HepG2 (cell line): Measurements from ENCODE around the gene CELSR3. TPM values are rescaled to one million over a fixed set of nuclear protein-coding genes. Genes with fewer than 3 reads are reported as not detected.

Experiments used
- ATAC-seq: fragments of 200-7000 bp; cut with Tn5 transposase; 3 replicates; pipeline ENCODE4 v1.9.1; 2020; ENCODE audit warnings: mild to moderate bottlenecking, moderate library complexity
- BruUV-seq: library from RNA; stranded (reverse); fragments of 400-500 nt; replicated peaks from 2 replicates; lab custom pipeline; 2021; lab: Mats Ljungman, UMichigan
- CTCF ChIA-PET: fragments of 300-600 bp; formaldehyde crosslinking; extraction: SDS; loops from one replicate; lab custom pipeline; 2021; ENCODE audit warnings: low total read pairs, inconsistent platforms, low intra/inter-chr PET ratio; lab: Yijun Ruan, JAX
- POLR2A ChIA-PET: fragments of 350-600 bp; sonication (Branson Sonifier 250); formaldehyde crosslinking; loops from one replicate; lab custom pipeline; 2020; ENCODE audit warnings: antibody characterized with exemption, inconsistent platforms; lab: Yijun Ruan, JAX
- DNase-seq: peaks from one replicate; pipeline ENCODE4 v3.0.0-alpha.2; 2015; ENCODE audit warnings: low spot score
- FAIRE-seq: peaks from 3 replicates; lab custom pipeline; 2011; peaks lifted over from hg19 to GRCh38; lab: Jason Lieb, UNC
- H2AFZ ChIP-seq: one replicate; pipeline ENCODE4 v1.6.1; 2011; ENCODE audit warnings: low read length, inconsistent platforms
- H3K27ac ChIP-seq: fragments of 300-600 bp; 3 replicates; pipeline ENCODE4 v1.8.0; 2011; ENCODE audit warnings: mixed run types, mild to moderate bottlenecking, mixed read lengths, low read length, inconsistent platforms; ENCODE audit not compliant: insufficient read depth; ENCODE audit errors: extremely low read length
- H3K27me3 ChIP-seq, 2 experiments: fragments of 200-600 bp in 1 of 2; 2 replicates in 1 of 2; 3 replicates in 1 of 2; pipeline versions ENCODE4 v1.6.0 to v1.8.0; 2011; ENCODE audit warnings: low read length in 2 of 2, mild to moderate bottlenecking in 2 of 2, moderate library complexity in 2 of 2, inconsistent platforms in 1 of 2; ENCODE audit not compliant: insufficient read depth in 2 of 2, control insufficient read depth in 1 of 2
- H3K36me3 ChIP-seq, 2 experiments: fragments of 200-600 bp in 1 of 2; replicated peaks in 1 of 2; 2 replicates in 1 of 2; 3 replicates in 1 of 2; pipeline versions ENCODE4 v1.5.1 to v1.8.0; 2011; ENCODE audit warnings: low read length in 2 of 2, inconsistent platforms in 1 of 2; ENCODE audit not compliant: insufficient read depth in 2 of 2, control insufficient read depth in 1 of 2
- H3K4me1 ChIP-seq: 2 replicates; pipeline ENCODE4 v1.5.1; 2012; ENCODE audit warnings: low read length, inconsistent platforms; ENCODE audit not compliant: insufficient read depth
- H3K4me2 ChIP-seq: 2 replicates; pipeline ENCODE4 v1.6.0; 2011; ENCODE audit warnings: low read depth, low read length, inconsistent platforms
- H3K4me3 ChIP-seq, 3 experiments: fragments of 200-600 bp in 1 of 3; sonication (generic), shearing (Covaris generic) in 1 of 3; replicated peaks in 1 of 3; 2 replicates each; pipeline ENCODE4 v1.5.1; 2011 to 2016; ENCODE audit warnings: low read length in 3 of 3, inconsistent platforms in 2 of 3, low read depth in 2 of 3, mild to moderate bottlenecking in 2 of 3, control low read depth in 1 of 3, mixed read lengths in 1 of 3; ENCODE audit not compliant: insufficient read depth in 1 of 3
- H3K79me2 ChIP-seq: one replicate; pipeline ENCODE4 v1.6.1; 2011; ENCODE audit warnings: low read length, inconsistent platforms; ENCODE audit not compliant: insufficient read depth
- H3K9ac ChIP-seq: 2 replicates; pipeline ENCODE4 v1.6.0; 2011; ENCODE audit warnings: mild to moderate bottlenecking, low read depth, low read length, inconsistent platforms; ENCODE audit not compliant: insufficient read depth
- H3K9me3 ChIP-seq: 2 replicates; pipeline ENCODE4 v1.5.1; 2012; ENCODE audit warnings: mild to moderate bottlenecking, low read length
- H4K20me1 ChIP-seq: 2 replicates; pipeline ENCODE4 v1.6.0; 2011; ENCODE audit warnings: inconsistent platforms, mild to moderate bottlenecking, low read length, moderate library complexity; ENCODE audit not compliant: insufficient read depth
- FOXA3 ChIP-seq: IDR thresholded peaks from 2 replicates; pipeline ENCODE4 v1.6.1; 2016; ENCODE audit warnings: missing genetic modification reagents, missing compliant biosample characterization
- RXRA ChIP-seq: sonication (generic); formaldehyde crosslinking; IDR thresholded peaks from 2 replicates; pipeline ENCODE4 v1.5.1; 2020; ENCODE audit warnings: missing genetic modification reagents
- SCMH1 ChIP-seq: sonication (generic); formaldehyde crosslinking; IDR thresholded peaks from 2 replicates; pipeline ENCODE4 v1.9.0; 2021; ENCODE audit warnings: missing genetic modification reagents, mild to moderate bottlenecking, borderline replicate concordance
- ZNF468 ChIP-seq: sonication (generic); formaldehyde crosslinking; IDR thresholded peaks from 2 replicates; pipeline ENCODE4 v1.8.0; 2022; ENCODE audit warnings: mild to moderate bottlenecking, moderate library complexity, missing genetic modification reagents
- ZNF713 ChIP-seq: sonication (generic); formaldehyde crosslinking; IDR thresholded peaks from 2 replicates; pipeline ENCODE4 v1.4.0; 2020; ENCODE audit warnings: mild to moderate bottlenecking, missing genetic modification reagents
- WGBS: methylation state at CpG from one replicate; pipeline ENCODE4 v1.1.6; 2017; ENCODE audit warnings: low lambda C conversion rate; 5-methylcytosine and 5-hydroxymethylcytosine counted together
- in situ Hi-C: cut with HindIII; loops from 2 replicates; pipeline ENCODE4 v1.10.0; 2017; ENCODE audit warnings: low pct_unique_long_range_greater_than_20kb; ENCODE audit not compliant: extremely low pct_ligation_motif_present
- intact Hi-C: fragments of 100-400 bp; cut with micrococcal nuclease; formaldehyde crosslinking; loops from one replicate; pipeline ENCODE4 v1.10.0; 2022; ENCODE audit not compliant: unreplicated experiment
- polyA plus RNA-seq, 8 experiments: library from polyadenylated mRNA; depleted of rRNA in 3 of 8; stranded (reverse) in 7 of 8; unstranded in 1 of 8; fragments of >200 nt; fragmentation: Illumina TruSeq in 4 of 8; extraction: Trizol in 4 of 8; gene quantifications; 2 replicates each; pipeline versions ENCODE4 v1.2.1 to v1.2.3, GENCODE V29; 2011 to 2016; ENCODE audit warnings: low read depth in 4 of 8, missing spikeins in 1 of 8, mixed read lengths in 1 of 8; ENCODE audit not compliant: insufficient read depth in 1 of 8
- total RNA-seq, 5 experiments: library from RNA; depleted of rRNA; stranded (reverse); fragments of >200 nt; fragmentation: Illumina TruSeq; extraction: Trizol; gene quantifications; 2 replicates each; pipeline ENCODE4 v1.2.3, GENCODE V29; 2016; ENCODE audit warnings: low read depth in 1 of 5
- TF ChIP-seq, protein P1 (sequence below): sonication (generic); formaldehyde crosslinking; IDR thresholded peaks from 2 replicates; pipeline ENCODE4 v1.4.0; 2020; ENCODE audit warnings: missing genetic modification reagents, mild to moderate bottlenecking, borderline replicate concordance
- TF ChIP-seq, protein P2 (sequence below): IDR thresholded peaks from 2 replicates; pipeline ENCODE4 v1.6.1; 2016; ENCODE audit warnings: low read depth
- TF ChIP-seq, protein P3 (sequence below): sonication (generic); formaldehyde crosslinking; IDR thresholded peaks from 2 replicates; pipeline ENCODE4 v1.5.1; 2020; ENCODE audit warnings: mild to moderate bottlenecking, missing genetic modification reagents, moderate library complexity
- TF ChIP-seq, protein P4 (sequence below): sonication (generic); formaldehyde crosslinking; IDR thresholded peaks from 2 replicates; pipeline ENCODE4 v1.5.0; 2020; ENCODE audit warnings: missing genetic modification reagents
- TF ChIP-seq, protein P5 (sequence below): sonication (generic); IDR thresholded peaks from 2 replicates; pipeline ENCODE4 v1.6.1; 2016; ENCODE audit warnings: low read depth, borderline replicate concordance

Gene CELSR3
- total and polyA plus RNA-seq, 2 of the 13 experiments (the other 11 are each of a cell fraction or from before 2014, with no cell fraction given), result 5.4 to 6.7 TPM

DNA sequence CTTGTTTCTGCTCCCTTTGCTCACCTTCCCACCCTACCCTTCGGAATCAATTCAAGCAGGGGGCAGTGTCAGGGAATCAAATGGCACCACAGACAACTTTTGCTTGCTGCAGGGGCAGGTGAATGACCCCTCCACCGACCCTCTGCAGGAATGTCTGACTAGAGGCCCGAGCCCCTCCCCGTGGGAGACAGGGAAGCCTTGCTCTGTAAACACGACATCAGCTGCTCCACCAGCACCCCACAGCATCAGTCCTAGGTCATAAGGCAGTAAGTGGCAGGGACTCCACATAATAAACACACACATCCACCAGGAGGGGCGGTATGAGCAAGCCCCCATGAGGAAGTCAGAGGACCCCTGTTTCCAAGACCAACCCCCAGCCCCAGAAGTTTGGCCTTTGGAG lies 25.4 kb downstream of the CELSR3 start:
- H3K27me3 ChIP-seq, result no peaks in the 10 kb centered on the region; a peak in 1 of 5 replicates
- H3K36me3 ChIP-seq, result peaks cover 3 to 17% of the 10 kb centered on the region in 2 experiments; a peak in 4 of 5 replicates
- ATAC-seq (no peak), FAIRE-seq (no peak), DNase-seq (peak; percentile 15)
- ChIA-PET CTCF (no interaction called here), POLR2A (interaction anchor here (3.5 kb wide), 1 partner anchor 25 kb away, joined by 24 read pairs; no protein-coding TSS in a partner anchor)
- no peaks in the 10 kb centered on the region for H4K20me1 ChIP-seq
- 40% methylated on average over 5 of the region's 6 CpGs for WGBS
- intact Hi-C loops, result no loop called here
- H3K4me1 ChIP-seq, result peaks cover 50% of the 10 kb centered on the region
- peak overlapping the region in 2 of 3 experiments; percentile 4 to 9; a peak in 1 of 6 replicates for H3K4me3 ChIP-seq
- peaks cover 36% of the 10 kb centered on the region for H3K79me2 ChIP-seq
- H3K27ac ChIP-seq, result peak overlapping the region; percentile 1
- H3K9me3 ChIP-seq, result no peaks in the 10 kb centered on the region
- H3K9ac ChIP-seq, result peak overlapping the region; percentile 83; the same call in 1 of the 2 replicates
- in situ Hi-C loops, result no loop called here
- H2AFZ ChIP-seq, result no peak overlapping the region
- H3K4me2 ChIP-seq, result peak overlapping the region; percentile 83; the same call in 1 of the 2 replicates
- no TSS peak for BruUV-seq
- TF ChIP-seq, protein P1, sequence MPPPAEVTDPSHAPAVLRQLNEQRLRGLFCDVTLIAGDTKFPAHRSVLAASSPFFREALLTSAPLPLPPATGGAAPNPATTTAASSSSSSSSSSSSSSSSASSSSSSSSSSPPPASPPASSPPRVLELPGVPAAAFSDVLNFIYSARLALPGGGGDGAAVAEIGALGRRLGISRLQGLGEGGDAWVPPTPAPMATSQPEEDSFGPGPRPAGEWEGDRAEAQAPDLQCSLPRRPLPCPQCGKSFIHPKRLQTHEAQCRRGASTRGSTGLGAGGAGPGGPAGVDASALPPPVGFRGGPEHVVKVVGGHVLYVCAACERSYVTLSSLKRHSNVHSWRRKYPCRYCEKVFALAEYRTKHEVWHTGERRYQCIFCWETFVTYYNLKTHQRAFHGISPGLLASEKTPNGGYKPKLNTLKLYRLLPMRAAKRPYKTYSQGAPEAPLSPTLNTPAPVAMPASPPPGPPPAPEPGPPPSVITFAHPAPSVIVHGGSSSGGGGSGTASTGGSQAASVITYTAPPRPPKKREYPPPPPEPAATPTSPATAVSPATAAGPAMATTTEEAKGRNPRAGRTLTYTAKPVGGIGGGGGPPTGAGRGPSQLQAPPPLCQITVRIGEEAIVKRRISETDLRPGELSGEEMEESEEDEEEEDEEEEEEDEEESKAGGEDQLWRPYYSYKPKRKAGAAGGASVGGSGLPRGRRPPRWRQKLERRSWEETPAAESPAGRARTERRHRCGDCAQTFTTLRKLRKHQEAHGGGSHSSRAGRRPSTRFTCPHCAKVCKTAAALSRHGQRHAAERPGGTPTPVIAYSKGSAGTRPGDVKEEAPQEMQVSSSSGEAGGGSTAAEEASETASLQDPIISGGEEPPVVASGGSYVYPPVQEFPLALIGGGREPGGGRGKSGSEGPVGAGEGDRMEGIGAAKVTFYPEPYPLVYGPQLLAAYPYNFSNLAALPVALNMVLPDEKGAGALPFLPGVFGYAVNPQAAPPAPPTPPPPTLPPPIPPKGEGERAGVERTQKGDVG (CRISPR knock-in tag), result no peak
- TF ChIP-seq ZNF468 (CRISPR knock-in tag), result no peak
- TF ChIP-seq, protein P2, sequence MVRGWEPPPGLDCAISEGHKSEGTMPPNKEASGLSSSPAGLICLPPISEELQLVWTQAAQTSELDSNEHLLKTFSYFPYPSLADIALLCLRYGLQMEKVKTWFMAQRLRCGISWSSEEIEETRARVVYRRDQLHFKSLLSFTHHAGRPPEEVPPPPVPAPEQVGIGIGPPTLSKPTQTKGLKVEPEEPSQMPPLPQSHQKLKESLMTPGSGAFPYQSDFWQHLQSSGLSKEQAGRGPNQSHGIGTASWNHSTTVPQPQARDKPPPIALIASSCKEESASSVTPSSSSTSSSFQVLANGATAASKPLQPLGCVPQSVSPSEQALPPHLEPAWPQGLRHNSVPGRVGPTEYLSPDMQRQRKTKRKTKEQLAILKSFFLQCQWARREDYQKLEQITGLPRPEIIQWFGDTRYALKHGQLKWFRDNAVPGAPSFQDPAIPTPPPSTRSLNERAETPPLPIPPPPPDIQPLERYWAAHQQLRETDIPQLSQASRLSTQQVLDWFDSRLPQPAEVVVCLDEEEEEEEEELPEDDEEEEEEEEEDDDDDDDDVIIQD, result no peak
- TF ChIP-seq, protein P3, sequence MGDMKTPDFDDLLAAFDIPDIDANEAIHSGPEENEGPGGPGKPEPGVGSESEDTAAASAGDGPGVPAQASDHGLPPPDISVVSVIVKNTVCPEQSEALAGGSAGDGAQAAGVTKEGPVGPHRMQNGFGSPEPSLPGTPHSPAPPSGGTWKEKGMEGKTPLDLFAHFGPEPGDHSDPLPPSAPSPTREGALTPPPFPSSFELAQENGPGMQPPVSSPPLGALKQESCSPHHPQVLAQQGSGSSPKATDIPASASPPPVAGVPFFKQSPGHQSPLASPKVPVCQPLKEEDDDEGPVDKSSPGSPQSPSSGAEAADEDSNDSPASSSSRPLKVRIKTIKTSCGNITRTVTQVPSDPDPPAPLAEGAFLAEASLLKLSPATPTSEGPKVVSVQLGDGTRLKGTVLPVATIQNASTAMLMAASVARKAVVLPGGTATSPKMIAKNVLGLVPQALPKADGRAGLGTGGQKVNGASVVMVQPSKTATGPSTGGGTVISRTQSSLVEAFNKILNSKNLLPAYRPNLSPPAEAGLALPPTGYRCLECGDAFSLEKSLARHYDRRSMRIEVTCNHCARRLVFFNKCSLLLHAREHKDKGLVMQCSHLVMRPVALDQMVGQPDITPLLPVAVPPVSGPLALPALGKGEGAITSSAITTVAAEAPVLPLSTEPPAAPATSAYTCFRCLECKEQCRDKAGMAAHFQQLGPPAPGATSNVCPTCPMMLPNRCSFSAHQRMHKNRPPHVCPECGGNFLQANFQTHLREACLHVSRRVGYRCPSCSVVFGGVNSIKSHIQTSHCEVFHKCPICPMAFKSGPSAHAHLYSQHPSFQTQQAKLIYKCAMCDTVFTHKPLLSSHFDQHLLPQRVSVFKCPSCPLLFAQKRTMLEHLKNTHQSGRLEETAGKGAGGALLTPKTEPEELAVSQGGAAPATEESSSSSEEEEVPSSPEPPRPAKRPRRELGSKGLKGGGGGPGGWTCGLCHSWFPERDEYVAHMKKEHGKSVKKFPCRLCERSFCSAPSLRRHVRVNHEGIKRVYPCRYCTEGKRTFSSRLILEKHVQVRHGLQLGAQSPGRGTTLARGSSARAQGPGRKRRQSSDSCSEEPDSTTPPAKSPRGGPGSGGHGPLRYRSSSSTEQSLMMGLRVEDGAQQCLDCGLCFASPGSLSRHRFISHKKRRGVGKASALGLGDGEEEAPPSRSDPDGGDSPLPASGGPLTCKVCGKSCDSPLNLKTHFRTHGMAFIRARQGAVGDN (CRISPR knock-in tag), result peak; percentile 28
- TF ChIP-seq RXRA, result 0 out of 2 replicates have a peak, but pooled peaks have one; percentile 42
- TF ChIP-seq SCMH1 (CRISPR knock-in tag), result no peak
- TF ChIP-seq FOXA3 (CRISPR knock-in tag), result peak; percentile 12; the same call in 1 of the 2 replicates
- no peak for TF ChIP-seq ZNF713 (CRISPR knock-in tag)
- TF ChIP-seq, protein P4, sequence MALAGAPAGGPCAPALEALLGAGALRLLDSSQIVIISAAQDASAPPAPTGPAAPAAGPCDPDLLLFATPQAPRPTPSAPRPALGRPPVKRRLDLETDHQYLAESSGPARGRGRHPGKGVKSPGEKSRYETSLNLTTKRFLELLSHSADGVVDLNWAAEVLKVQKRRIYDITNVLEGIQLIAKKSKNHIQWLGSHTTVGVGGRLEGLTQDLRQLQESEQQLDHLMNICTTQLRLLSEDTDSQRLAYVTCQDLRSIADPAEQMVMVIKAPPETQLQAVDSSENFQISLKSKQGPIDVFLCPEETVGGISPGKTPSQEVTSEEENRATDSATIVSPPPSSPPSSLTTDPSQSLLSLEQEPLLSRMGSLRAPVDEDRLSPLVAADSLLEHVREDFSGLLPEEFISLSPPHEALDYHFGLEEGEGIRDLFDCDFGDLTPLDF (CRISPR knock-in tag), result no peak
- TF ChIP-seq, protein P5, sequence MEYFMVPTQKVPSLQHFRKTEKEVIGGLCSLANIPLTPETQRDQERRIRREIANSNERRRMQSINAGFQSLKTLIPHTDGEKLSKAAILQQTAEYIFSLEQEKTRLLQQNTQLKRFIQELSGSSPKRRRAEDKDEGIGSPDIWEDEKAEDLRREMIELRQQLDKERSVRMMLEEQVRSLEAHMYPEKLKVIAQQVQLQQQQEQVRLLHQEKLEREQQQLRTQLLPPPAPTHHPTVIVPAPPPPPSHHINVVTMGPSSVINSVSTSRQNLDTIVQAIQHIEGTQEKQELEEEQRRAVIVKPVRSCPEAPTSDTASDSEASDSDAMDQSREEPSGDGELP, result peak; percentile 74; the same call in 1 of the 2 replicates
